HEK293T (cell line): ENCODE measurements around the gene ANKRD30A.
"Not testable (repeated sequence)": the region's sequence is repeated elsewhere in the genome, so short reads cannot be mapped to it uniquely, and the experiment has no call there.

Experiments used
- CTCF ChIA-PET: fragments of 350-600 bp; formaldehyde crosslinking; extraction: SDS; loops from one replicate; lab custom pipeline; 2021; ENCODE audit warnings: antibody characterized with exemption, inconsistent platforms; lab: Yijun Ruan, JAX
- POLR2A ChIA-PET: fragments of 350-600 bp; formaldehyde crosslinking; extraction: SDS; loops from one replicate; lab custom pipeline; 2020; ENCODE audit warnings: antibody characterized with exemption, inconsistent platforms; lab: Yijun Ruan, JAX
- DNase-seq: peaks from one replicate; pipeline ENCODE4 v3.0.0; 2012; ENCODE audit warnings: mixed read lengths; ENCODE audit errors: extremely low spot score
- ARNT ChIP-seq: fragments of 450-650 bp; IDR thresholded peaks from 2 replicates; pipeline ENCODE4 v1.6.1; 2017; ENCODE audit warnings: mild to moderate bottlenecking
- BHLHE40 ChIP-seq: fragments of 450-650 bp; IDR thresholded peaks from 2 replicates; pipeline ENCODE4 v1.6.1; 2016; ENCODE audit warnings: mild to moderate bottlenecking, moderate library complexity, borderline replicate concordance
- CTBP1 ChIP-seq: fragments of 450-650 bp; IDR thresholded peaks from 2 replicates; pipeline ENCODE4 v1.6.1; 2016; ENCODE audit warnings: borderline replicate concordance
- ELF4 ChIP-seq: fragments of 450-650 bp; IDR thresholded peaks from 2 replicates; pipeline ENCODE4 v1.6.1; 2017; ENCODE audit warnings: antibody characterized with exemption
- FOXA1 ChIP-seq: fragments of 450-650 bp; IDR thresholded peaks from 2 replicates; pipeline ENCODE4 v1.6.1; 2016; ENCODE audit warnings: mild to moderate bottlenecking
- FOXK2 ChIP-seq: fragments of 450-650 bp; IDR thresholded peaks from 2 replicates; pipeline ENCODE4 v1.6.1; 2016; ENCODE audit warnings: mild to moderate bottlenecking
- FOXM1 ChIP-seq: fragments of 450-650 bp; IDR thresholded peaks from 2 replicates; pipeline ENCODE4 v1.6.1; 2017; ENCODE audit warnings: mild to moderate bottlenecking, borderline replicate concordance
- HDGF ChIP-seq: fragments of 450-650 bp; IDR thresholded peaks from 2 replicates; pipeline ENCODE4 v1.6.1; 2017; ENCODE audit warnings: antibody characterized with exemption, borderline replicate concordance
- L3MBTL2 ChIP-seq: fragments of 450-650 bp; conservative IDR thresholded peaks from 2 replicates; pipeline ENCODE4 v1.6.1; 2016; ENCODE audit warnings: mild to moderate bottlenecking
- LEF1 ChIP-seq: fragments of 450-650 bp; IDR thresholded peaks from 2 replicates; pipeline ENCODE4 v1.6.1; 2017; ENCODE audit warnings: mild to moderate bottlenecking, borderline replicate concordance
- NFRKB ChIP-seq: fragments of 450-650 bp; IDR thresholded peaks from 2 replicates; pipeline ENCODE4 v1.6.1; 2016; ENCODE audit warnings: mild to moderate bottlenecking, moderate library complexity
- PKNOX1 ChIP-seq: fragments of 450-650 bp; IDR thresholded peaks from 2 replicates; pipeline ENCODE4 v1.6.1; 2016
- SP1 ChIP-seq: fragments of 450-650 bp; IDR thresholded peaks from 2 replicates; pipeline ENCODE4 v1.6.1; 2017
- SUZ12 ChIP-seq: fragments of 450-650 bp; IDR thresholded peaks from 2 replicates; pipeline ENCODE4 v1.6.1; 2016; ENCODE audit warnings: mild to moderate bottlenecking
- TARDBP ChIP-seq: fragments of 450-650 bp; IDR thresholded peaks from 2 replicates; pipeline ENCODE4 v1.6.1; 2016
- ZNF384 ChIP-seq: fragments of 450-650 bp; IDR thresholded peaks from 2 replicates; pipeline ENCODE4 v1.6.1; 2016

ANKRD30A gene, protein sequence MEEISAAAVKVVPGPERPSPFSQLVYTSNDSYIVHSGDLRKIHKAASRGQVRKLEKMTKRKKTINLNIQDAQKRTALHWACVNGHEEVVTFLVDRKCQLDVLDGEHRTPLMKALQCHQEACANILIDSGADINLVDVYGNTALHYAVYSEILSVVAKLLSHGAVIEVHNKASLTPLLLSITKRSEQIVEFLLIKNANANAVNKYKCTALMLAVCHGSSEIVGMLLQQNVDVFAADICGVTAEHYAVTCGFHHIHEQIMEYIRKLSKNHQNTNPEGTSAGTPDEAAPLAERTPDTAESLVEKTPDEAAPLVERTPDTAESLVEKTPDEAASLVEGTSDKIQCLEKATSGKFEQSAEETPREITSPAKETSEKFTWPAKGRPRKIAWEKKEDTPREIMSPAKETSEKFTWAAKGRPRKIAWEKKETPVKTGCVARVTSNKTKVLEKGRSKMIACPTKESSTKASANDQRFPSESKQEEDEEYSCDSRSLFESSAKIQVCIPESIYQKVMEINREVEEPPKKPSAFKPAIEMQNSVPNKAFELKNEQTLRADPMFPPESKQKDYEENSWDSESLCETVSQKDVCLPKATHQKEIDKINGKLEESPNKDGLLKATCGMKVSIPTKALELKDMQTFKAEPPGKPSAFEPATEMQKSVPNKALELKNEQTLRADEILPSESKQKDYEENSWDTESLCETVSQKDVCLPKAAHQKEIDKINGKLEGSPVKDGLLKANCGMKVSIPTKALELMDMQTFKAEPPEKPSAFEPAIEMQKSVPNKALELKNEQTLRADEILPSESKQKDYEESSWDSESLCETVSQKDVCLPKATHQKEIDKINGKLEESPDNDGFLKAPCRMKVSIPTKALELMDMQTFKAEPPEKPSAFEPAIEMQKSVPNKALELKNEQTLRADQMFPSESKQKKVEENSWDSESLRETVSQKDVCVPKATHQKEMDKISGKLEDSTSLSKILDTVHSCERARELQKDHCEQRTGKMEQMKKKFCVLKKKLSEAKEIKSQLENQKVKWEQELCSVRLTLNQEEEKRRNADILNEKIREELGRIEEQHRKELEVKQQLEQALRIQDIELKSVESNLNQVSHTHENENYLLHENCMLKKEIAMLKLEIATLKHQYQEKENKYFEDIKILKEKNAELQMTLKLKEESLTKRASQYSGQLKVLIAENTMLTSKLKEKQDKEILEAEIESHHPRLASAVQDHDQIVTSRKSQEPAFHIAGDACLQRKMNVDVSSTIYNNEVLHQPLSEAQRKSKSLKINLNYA (N-terminal part only)

DNA sequence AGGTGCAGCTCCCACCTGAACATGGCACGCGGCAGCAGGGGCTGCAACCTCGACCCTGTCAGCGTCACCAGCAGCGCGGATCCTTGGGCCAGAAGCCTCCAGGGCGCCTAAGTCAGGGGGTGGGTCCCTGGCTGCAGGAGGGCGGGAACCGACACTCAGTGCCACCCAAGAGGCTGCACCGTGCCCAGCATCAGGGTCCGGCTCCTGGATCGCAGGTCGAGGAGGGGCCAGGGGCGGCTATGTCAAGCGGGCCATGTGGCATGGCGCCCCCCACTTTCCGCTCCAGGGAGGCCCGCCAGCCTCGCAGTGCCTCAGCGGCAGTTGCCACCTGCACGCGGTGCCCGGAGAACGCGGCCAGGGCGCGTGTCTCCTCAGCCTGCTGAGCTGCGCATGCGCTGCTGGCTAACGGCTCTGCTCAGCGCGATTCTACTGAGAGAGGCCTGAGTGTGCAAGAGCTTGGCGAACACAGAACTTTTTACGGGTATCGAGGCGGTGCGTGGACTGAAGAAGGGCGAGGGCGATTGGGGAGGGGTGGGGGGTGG lies at the start of gene ANKRD30A:
TSS of gene ANKRD30A (plus strand) at position 408 of the 542 bp plus-strand sequence. CDS start 190 bp downstream, outside the sequence.
- ChIA-PET POLR2A (no interaction called here), CTCF (no interaction called here)
- TF ChIP-seq PKNOX1, result no peak
- no peak for TF ChIP-seq L3MBTL2
- no peak for TF ChIP-seq SP1
- TF ChIP-seq CTBP1, result no peak
- TF ChIP-seq NFRKB, result no peak
- TF ChIP-seq FOXA1, result no peak
- TF ChIP-seq ZNF384, result no peak
- no peak for TF ChIP-seq ARNT
- DNase-seq, result no peak

- POLR2A ChIA-PET, DNase-seq, CTCF ChIA-PET: not testable (repeated sequence)
Observed at GRCh38 chr10:37076083-37076482, 49.3 kb upstream of the ANKRD30A start.

DNA sequence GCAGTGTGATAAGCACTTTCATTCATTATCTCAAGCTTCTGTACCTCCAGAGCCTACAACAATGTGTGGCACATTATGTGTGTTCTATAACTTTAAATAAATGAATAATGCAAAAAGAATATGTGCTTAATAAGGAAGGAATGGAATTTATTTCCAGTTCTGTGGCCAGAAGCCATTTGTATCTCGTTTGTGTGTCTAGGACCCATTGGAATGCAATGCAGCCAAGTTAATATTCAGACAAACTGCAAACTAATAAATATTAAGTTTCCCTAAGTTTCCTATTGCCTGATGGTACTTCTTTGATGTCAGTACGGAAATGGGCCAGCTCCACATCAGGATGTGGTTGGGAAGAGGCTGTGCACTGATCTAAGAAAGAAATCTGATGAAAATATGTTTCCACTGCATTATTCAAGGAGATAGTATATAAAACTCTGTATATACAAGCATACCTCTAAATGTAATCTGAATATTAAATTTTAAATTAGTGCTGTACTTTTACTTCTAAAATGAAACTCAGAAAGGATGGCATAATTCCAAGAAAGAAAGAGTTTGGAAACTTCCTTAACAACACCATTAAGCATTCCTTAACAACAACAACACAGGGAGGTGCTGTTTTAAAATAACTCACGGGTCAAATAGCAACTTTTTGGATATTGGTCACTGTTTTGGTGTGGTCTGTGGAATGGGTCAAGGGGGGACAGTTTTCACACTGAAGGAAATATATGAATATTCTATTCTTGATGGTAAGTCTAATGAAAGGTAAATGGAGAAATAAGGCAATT lies 29.4 kb upstream of the ANKRD30A start:
- CTCF ChIA-PET, result no interaction called here
- TF ChIP-seq LEF1 (no peak), ARNT (no peak), SP1 (no peak), CTBP1 (no peak), ZNF384 (no peak), ELF4 (no peak), FOXA1 (no peak), FOXK2 (no peak), FOXM1 (no peak), SUZ12 (no peak), TARDBP (no peak), L3MBTL2 (no peak), BHLHE40 (no peak), NFRKB (no peak), PKNOX1 (no peak)
- no peak for DNase-seq
- POLR2A ChIA-PET, result no interaction called here

GRCh38 chr10:37101261-37101660 lies 24.1 kb upstream of the ANKRD30A start:
- TF ChIP-seq PKNOX1 (no peak), CTBP1 (no peak), HDGF (no peak), FOXA1 (no peak), NFRKB (no peak), TARDBP (no peak), ELF4 (no peak), BHLHE40 (no peak), LEF1 (no peak), FOXM1 (no peak), ZNF384 (no peak), L3MBTL2 (no peak), SP1 (no peak), FOXK2 (no peak), ARNT (no peak), SUZ12 (no peak)
- POLR2A ChIA-PET, result no interaction called here
- CTCF ChIA-PET, result no interaction called here
- no peak for DNase-seq

GRCh38 chr10:37109000-37109399 lies 16.4 kb upstream of the ANKRD30A start:
- TF ChIP-seq LEF1, result no peak
- TF ChIP-seq NFRKB, result no peak
- no peak for TF ChIP-seq TARDBP
- TF ChIP-seq HDGF, result no peak
- no peak for TF ChIP-seq CTBP1
- no peak for TF ChIP-seq ARNT
- TF ChIP-seq FOXM1, result no peak
- no peak for TF ChIP-seq FOXA1
- no peak for TF ChIP-seq ELF4
- no peak for TF ChIP-seq PKNOX1
- ChIA-PET POLR2A (no interaction called here), CTCF (no interaction called here)
- no peak for DNase-seq
